HepG2 (cell line): ENCODE data around the gene NALCN. TPM values are rescaled to one million over a fixed set of nuclear protein-coding genes. Genes with fewer than 3 reads are reported as not detected.

Experiments used
- ATAC-seq: fragments of 200-7000 bp; cut with Tn5 transposase; 3 replicates; pipeline ENCODE4 v1.9.1; 2020; ENCODE audit warnings: mild to moderate bottlenecking, moderate library complexity
- BruUV-seq: library from RNA; stranded (reverse); fragments of 400-500 nt; replicated peaks from 2 replicates; lab custom pipeline; 2021; lab: Mats Ljungman, UMichigan
- CTCF ChIA-PET: fragments of 300-600 bp; formaldehyde crosslinking; extraction: SDS; loops from one replicate; lab custom pipeline; 2021; ENCODE audit warnings: low total read pairs, inconsistent platforms, low intra/inter-chr PET ratio; lab: Yijun Ruan, JAX
- POLR2A ChIA-PET: fragments of 350-600 bp; sonication (Branson Sonifier 250); formaldehyde crosslinking; loops from one replicate; lab custom pipeline; 2020; ENCODE audit warnings: antibody characterized with exemption, inconsistent platforms; lab: Yijun Ruan, JAX
- DNase-seq: peaks from one replicate; pipeline ENCODE4 v3.0.0-alpha.2; 2015; ENCODE audit warnings: low spot score
- FAIRE-seq: peaks from 3 replicates; lab custom pipeline; 2011; peaks lifted over from hg19 to GRCh38; lab: Jason Lieb, UNC
- H2AFZ ChIP-seq: one replicate; pipeline ENCODE4 v1.6.1; 2011; ENCODE audit warnings: low read length, inconsistent platforms
- H3K27ac ChIP-seq: fragments of 300-600 bp; 3 replicates; pipeline ENCODE4 v1.8.0; 2011; ENCODE audit warnings: mixed run types, mild to moderate bottlenecking, mixed read lengths, low read length, inconsistent platforms; ENCODE audit not compliant: insufficient read depth; ENCODE audit errors: extremely low read length
- H3K27me3 ChIP-seq, 2 experiments: fragments of 200-600 bp in 1 of 2; 2 replicates in 1 of 2; 3 replicates in 1 of 2; pipeline versions ENCODE4 v1.6.0 to v1.8.0; 2011; ENCODE audit warnings: low read length in 2 of 2, mild to moderate bottlenecking in 2 of 2, moderate library complexity in 2 of 2, inconsistent platforms in 1 of 2; ENCODE audit not compliant: insufficient read depth in 2 of 2, control insufficient read depth in 1 of 2
- H3K36me3 ChIP-seq, 2 experiments: fragments of 200-600 bp in 1 of 2; replicated peaks in 1 of 2; 2 replicates in 1 of 2; 3 replicates in 1 of 2; pipeline versions ENCODE4 v1.5.1 to v1.8.0; 2011; ENCODE audit warnings: low read length in 2 of 2, inconsistent platforms in 1 of 2; ENCODE audit not compliant: insufficient read depth in 2 of 2, control insufficient read depth in 1 of 2
- H3K4me1 ChIP-seq: 2 replicates; pipeline ENCODE4 v1.5.1; 2012; ENCODE audit warnings: low read length, inconsistent platforms; ENCODE audit not compliant: insufficient read depth
- H3K4me2 ChIP-seq: 2 replicates; pipeline ENCODE4 v1.6.0; 2011; ENCODE audit warnings: low read depth, low read length, inconsistent platforms
- H3K4me3 ChIP-seq, 3 experiments: fragments of 200-600 bp in 1 of 3; sonication (generic), shearing (Covaris generic) in 1 of 3; replicated peaks in 1 of 3; 2 replicates each; pipeline ENCODE4 v1.5.1; 2011 to 2016; ENCODE audit warnings: low read length in 3 of 3, inconsistent platforms in 2 of 3, low read depth in 2 of 3, mild to moderate bottlenecking in 2 of 3, control low read depth in 1 of 3, mixed read lengths in 1 of 3; ENCODE audit not compliant: insufficient read depth in 1 of 3
- H3K79me2 ChIP-seq: one replicate; pipeline ENCODE4 v1.6.1; 2011; ENCODE audit warnings: low read length, inconsistent platforms; ENCODE audit not compliant: insufficient read depth
- H3K9ac ChIP-seq: 2 replicates; pipeline ENCODE4 v1.6.0; 2011; ENCODE audit warnings: mild to moderate bottlenecking, low read depth, low read length, inconsistent platforms; ENCODE audit not compliant: insufficient read depth
- H3K9me3 ChIP-seq: 2 replicates; pipeline ENCODE4 v1.5.1; 2012; ENCODE audit warnings: mild to moderate bottlenecking, low read length
- H4K20me1 ChIP-seq: 2 replicates; pipeline ENCODE4 v1.6.0; 2011; ENCODE audit warnings: inconsistent platforms, mild to moderate bottlenecking, low read length, moderate library complexity; ENCODE audit not compliant: insufficient read depth
- CTCF ChIP-seq: sonication (generic); formaldehyde crosslinking; IDR thresholded peaks from 2 replicates; pipeline ENCODE4 v1.5.0; 2020; ENCODE audit warnings: mild to moderate bottlenecking, missing genetic modification reagents, moderate library complexity
- RFX5 ChIP-seq: IDR thresholded peaks from 2 replicates; pipeline ENCODE4 v1.6.1; 2011; ENCODE audit warnings: low read depth, low read length, improper control_type of control experiment
- SMC3 ChIP-seq: IDR thresholded peaks from 2 replicates; pipeline ENCODE4 v1.6.1; 2011; ENCODE audit warnings: low read length, improper control_type of control experiment
- ZNF572 ChIP-seq: sonication (generic); formaldehyde crosslinking; IDR thresholded peaks from 2 replicates; pipeline ENCODE4 v1.5.1; 2020; ENCODE audit warnings: mild to moderate bottlenecking, missing genetic modification reagents
- ZNF589 ChIP-seq: sonication (generic); formaldehyde crosslinking; conservative IDR thresholded peaks from 2 replicates; pipeline ENCODE4 v1.8.0; 2022; ENCODE audit warnings: mild to moderate bottlenecking, moderate library complexity, missing genetic modification reagents
- WGBS: methylation state at CpG from one replicate; pipeline ENCODE4 v1.1.6; 2017; ENCODE audit warnings: low lambda C conversion rate; 5-methylcytosine and 5-hydroxymethylcytosine counted together
- in situ Hi-C: cut with HindIII; loops from 2 replicates; pipeline ENCODE4 v1.10.0; 2017; ENCODE audit warnings: low pct_unique_long_range_greater_than_20kb; ENCODE audit not compliant: extremely low pct_ligation_motif_present
- intact Hi-C: fragments of 100-400 bp; cut with micrococcal nuclease; formaldehyde crosslinking; loops from one replicate; pipeline ENCODE4 v1.10.0; 2022; ENCODE audit not compliant: unreplicated experiment
- polyA plus RNA-seq, 8 experiments: library from polyadenylated mRNA; depleted of rRNA in 3 of 8; stranded (reverse) in 7 of 8; unstranded in 1 of 8; fragments of >200 nt; fragmentation: Illumina TruSeq in 4 of 8; extraction: Trizol in 4 of 8; gene quantifications; 2 replicates each; pipeline versions ENCODE4 v1.2.1 to v1.2.3, GENCODE V29; 2011 to 2016; ENCODE audit warnings: low read depth in 4 of 8, missing spikeins in 1 of 8, mixed read lengths in 1 of 8; ENCODE audit not compliant: insufficient read depth in 1 of 8
- total RNA-seq, 5 experiments: library from RNA; depleted of rRNA; stranded (reverse); fragments of >200 nt; fragmentation: Illumina TruSeq; extraction: Trizol; gene quantifications; 2 replicates each; pipeline ENCODE4 v1.2.3, GENCODE V29; 2016; ENCODE audit warnings: low read depth in 1 of 5
- TF ChIP-seq, protein P1 (sequence below): sonication (generic); formaldehyde crosslinking; IDR thresholded peaks from 2 replicates; pipeline ENCODE4 v1.5.1; 2020; ENCODE audit warnings: mild to moderate bottlenecking, missing genetic modification reagents, borderline replicate concordance

NALCN gene
- total and polyA plus RNA-seq, 2 of the 13 experiments (the other 11 are each of a cell fraction or from before 2014, with no cell fraction given): not detected

DNA sequence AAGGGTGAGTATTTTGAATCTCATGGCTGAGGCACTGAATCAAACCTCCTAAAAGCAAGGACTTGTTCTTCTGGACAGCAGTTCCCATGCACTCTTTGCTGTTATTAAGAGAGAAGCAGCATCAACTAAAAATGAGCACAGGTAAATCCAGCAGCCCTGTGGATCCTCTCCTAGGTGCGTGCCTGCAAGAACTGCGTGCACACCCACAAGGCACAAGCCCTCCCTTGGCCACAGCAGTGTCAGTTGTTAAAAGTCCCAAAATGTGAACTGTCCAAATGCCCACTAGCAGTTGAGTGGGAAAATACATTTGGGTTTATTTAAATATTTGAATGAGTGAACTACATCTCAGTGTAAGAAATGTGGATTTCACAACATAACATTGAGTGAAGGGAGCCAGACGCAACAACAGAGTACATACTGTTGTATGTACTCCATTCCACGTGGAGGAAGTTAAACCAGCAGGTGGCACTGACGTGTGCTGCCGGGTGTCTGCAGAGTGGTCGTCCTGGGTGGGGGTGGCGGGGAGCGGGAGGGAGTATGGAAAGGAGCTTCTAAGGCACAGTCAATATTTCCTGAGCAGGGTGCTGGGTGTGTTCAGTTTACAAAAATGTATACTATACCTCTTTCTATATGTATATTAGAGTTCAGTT lies 266.4 kb downstream of the NALCN start:
- ChIA-PET CTCF (no interaction called here), POLR2A (no interaction called here)
- intact Hi-C loops: loop anchor here (5.0 to 10.0 kb wide), 2 partner anchors 322 to 1405 kb away; no protein-coding TSS in a partner anchor
- no peaks in the 10 kb centered on the region for H3K4me1 ChIP-seq
- no peak overlapping the region for H3K4me3 ChIP-seq
- H3K4me2 ChIP-seq: no peak overlapping the region
- no peaks in the 10 kb centered on the region for H4K20me1 ChIP-seq
- 13% methylated on average over 6 of the region's 9 CpGs for WGBS
- TF ChIP-seq, protein P1, sequence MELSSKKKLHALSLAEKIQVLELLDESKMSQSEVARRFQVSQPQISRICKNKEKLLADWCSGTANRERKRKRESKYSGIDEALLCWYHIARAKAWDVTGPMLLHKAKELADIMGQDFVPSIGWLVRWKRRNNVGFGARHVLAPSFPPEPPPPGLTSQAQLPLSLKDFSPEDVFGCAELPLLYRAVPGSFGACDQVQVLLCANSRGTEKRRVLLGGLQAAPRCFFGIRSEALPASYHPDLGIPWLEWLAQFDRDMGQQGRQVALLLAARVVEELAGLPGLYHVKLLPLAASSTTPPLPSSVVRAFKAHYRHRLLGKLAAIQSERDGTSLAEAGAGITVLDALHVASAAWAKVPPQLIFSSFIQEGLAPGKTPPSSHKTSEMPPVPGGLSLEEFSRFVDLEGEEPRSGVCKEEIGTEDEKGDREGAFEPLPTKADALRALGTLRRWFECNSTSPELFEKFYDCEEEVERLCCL: no peak
- 0 out of 2 replicates have a peak, but pooled peaks have one; percentile 10 for TF ChIP-seq SMC3
- TF ChIP-seq ZNF589 (CRISPR knock-in tag): no peak
- TF ChIP-seq RFX5: no peak
- no peak for TF ChIP-seq ZNF572 (CRISPR knock-in tag)
- 0 out of 2 replicates have a peak, but pooled peaks have one; percentile 7 for TF ChIP-seq CTCF
- DNase-seq: no peak
- no peak overlapping the region for H3K9ac ChIP-seq
- no peak for FAIRE-seq
- no peaks in the 10 kb centered on the region for H3K36me3 ChIP-seq
- no TSS peak for BruUV-seq
- H3K9me3 ChIP-seq: no peaks in the 10 kb centered on the region
- ATAC-seq: peak; percentile 86
- in situ Hi-C loops: loop anchor here (25.0 kb wide), 2 partner anchors 312 to 612 kb away; partner anchors contain the start of gene ITGBL1
- H3K27ac ChIP-seq: no peak overlapping the region
- H3K79me2 ChIP-seq: no peaks in the 10 kb centered on the region
- H2AFZ ChIP-seq: no peak overlapping the region
- peaks cover 2 to 10% of the 10 kb centered on the region in 2 experiments; a peak in 2 of 5 replicates for H3K27me3 ChIP-seq
